Bronchial epithelial cell (primary cell): Measurements from ENCODE around the gene LAMB1. TPM values are rescaled to one million over a fixed set of nuclear protein-coding genes. Genes with fewer than 3 reads are reported as not detected.

Experiments used
- DNase-seq: peaks from one replicate; pipeline ENCODE4 v3.0.0-alpha.2; 2010; ENCODE audit warnings: low read depth
- FAIRE-seq: peaks from 2 replicates; lab custom pipeline; 2011; peaks lifted over from hg19 to GRCh38; lab: Jason Lieb, UNC
- H3K27me3 ChIP-seq: 2 replicates; pipeline ENCODE4 v1.5.1; 2011; ENCODE audit warnings: low read length; ENCODE audit not compliant: control insufficient read depth, insufficient read depth
- H3K36me3 ChIP-seq: 2 replicates; pipeline ENCODE4 v1.5.1; 2011; ENCODE audit warnings: low read length; ENCODE audit not compliant: control insufficient read depth, insufficient read depth
- H3K4me3 ChIP-seq: 2 replicates; pipeline ENCODE4 v1.5.1; 2011; ENCODE audit warnings: mild to moderate bottlenecking, low read depth, low read length, control low read depth
- CTCF ChIP-seq: IDR thresholded peaks from 2 replicates; pipeline ENCODE4 v1.5.1; 2011; ENCODE audit warnings: mild to moderate bottlenecking, moderate library complexity, low read length, control low read depth, inconsistent platforms; ENCODE audit not compliant: insufficient read depth, severe bottlenecking
- total RNA-seq: library from RNA; depleted of rRNA; stranded (reverse); fragments of >200 nt; gene quantifications from 2 replicates; pipeline ENCODE4 v1.2.1, GENCODE V29; 2014

LAMB1 gene
- total RNA-seq, 1 donor from 2014 or later = 75.8 TPM

DNA sequence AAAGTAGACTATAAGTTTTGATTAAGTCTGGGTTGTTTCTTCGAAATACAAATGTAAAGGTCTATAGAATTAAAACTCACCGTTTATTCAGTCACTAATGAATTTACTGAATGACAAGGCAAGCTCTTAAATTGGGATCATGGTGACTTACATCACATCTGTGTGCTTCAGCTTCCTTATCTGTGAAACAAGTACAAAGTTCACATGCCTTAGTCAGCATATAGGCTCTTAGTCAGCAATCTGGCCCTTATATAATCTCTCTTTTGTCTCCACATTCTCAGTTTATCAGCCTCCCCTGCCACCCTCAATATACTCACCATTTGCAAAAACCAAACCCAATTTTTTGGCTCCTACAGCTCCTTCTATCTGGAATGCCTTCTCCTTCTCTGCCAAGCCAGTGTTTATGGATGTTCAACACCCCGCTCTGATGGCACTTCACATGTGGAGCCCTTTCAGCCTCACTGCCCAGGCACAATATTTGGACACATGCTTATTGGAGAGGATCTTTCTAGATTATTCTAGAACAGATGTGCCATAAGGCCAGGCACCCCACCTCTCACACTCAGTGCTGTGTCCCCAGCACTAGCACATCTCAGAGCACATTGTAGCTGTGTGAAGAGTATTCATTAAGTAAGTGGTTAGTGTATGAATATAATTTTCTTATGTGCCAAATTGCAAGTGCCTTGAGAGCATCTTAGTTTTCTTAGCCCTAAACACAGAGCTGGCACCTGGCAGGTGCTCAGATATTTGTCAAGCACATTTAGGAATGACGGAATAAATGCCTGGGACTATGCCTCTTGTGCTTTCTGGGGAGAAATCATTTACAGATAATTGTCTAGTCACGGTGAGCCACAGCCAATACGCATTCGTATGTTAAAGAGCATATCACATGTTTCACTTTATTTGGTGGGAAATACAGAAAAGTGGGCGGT is 9.8 kb upstream of the LAMB1 start:
- no peaks in the 10 kb centered on the region for H3K36me3 ChIP-seq
- FAIRE-seq = no peak
- H3K4me3 ChIP-seq = no peak overlapping the region
- no peak for TF ChIP-seq CTCF
- DNase-seq = peak; percentile 71
- H3K27me3 ChIP-seq = no peaks in the 10 kb centered on the region

GRCh38 chr7:108010377-108010776 is 7.4 kb upstream of the LAMB1 start:
- H3K4me3 ChIP-seq = no peak overlapping the region
- no peaks in the 10 kb centered on the region for H3K36me3 ChIP-seq
- TF ChIP-seq CTCF = no peak
- H3K27me3 ChIP-seq = no peaks in the 10 kb centered on the region
- DNase-seq (no peak), FAIRE-seq (no peak)

GRCh38 chr7:108009873-108010272 is 6.9 kb upstream of the LAMB1 start:
- Histone ChIP-seq H3K36me3 (no peaks in the 10 kb centered on the region), H3K27me3 (no peaks in the 10 kb centered on the region), H3K4me3 (no peak overlapping the region)
- no peak for TF ChIP-seq CTCF
- FAIRE-seq (no peak), DNase-seq (no peak)

GRCh38 chr7:108008827-108009226 is 5.9 kb upstream of the LAMB1 start:
- no peak for TF ChIP-seq CTCF
- no peak for FAIRE-seq
- H3K36me3 ChIP-seq = no peaks in the 10 kb centered on the region

GRCh38 chr7:108008240-108008639 is 5.3 kb upstream of the LAMB1 start:
- FAIRE-seq (no peak), DNase-seq (no peak)
- Histone ChIP-seq H3K36me3 (no peaks in the 10 kb centered on the region), H3K27me3 (no peaks in the 10 kb centered on the region), H3K4me3 (no peak overlapping the region)
- TF ChIP-seq CTCF = no peak

More at GRCh38 chr7:108008827-108009226, 5.9 kb upstream of the LAMB1 start:
- DNase-seq = no peak
- Histone ChIP-seq H3K4me3 (no peak overlapping the region), H3K27me3 (no peaks in the 10 kb centered on the region)
